Measurements from ENCODE around the gene ANAPC2.

DNA sequence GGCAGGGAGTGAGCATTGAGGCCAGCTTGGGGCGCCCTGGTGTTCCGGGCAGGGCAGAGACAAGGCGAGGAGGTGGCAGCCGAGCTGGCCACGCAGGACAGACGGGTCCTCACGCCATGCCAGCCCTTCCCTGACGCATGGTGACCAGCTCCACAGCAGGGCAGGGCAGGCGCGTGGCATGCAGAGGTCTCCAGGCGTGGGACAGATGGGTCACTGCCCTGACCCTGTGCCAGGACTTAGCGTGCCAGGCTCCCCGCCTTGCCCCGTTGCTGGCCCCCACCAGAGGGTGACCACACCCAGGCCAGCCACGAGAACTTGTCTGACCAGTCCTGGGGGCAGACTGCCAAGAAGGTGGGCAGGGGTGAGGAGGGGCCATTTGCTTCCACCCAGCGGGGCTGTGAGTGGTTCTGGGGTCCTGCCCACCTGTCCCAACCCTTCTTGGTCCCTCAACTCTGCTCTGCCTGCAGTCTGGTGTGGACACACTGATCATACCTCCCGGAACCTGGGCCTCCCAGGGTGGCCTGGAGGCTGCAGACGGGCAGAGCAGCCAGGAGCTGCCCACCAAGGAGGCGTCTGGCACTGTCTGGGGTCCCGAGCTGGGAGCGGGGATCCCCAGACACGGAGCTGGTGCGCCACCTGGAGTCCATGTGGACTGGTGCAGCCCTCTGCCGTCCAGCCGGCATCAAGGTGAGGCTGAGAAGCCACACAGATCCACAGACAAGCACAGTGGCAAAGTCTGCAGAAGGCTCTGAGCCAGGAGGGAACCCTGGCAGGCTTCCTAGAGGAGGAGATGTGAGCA, 38.9 kb upstream of the ANAPC2 start, which contains the start of gene RNF224:
- TF ChIP-seq, protein P1, sequence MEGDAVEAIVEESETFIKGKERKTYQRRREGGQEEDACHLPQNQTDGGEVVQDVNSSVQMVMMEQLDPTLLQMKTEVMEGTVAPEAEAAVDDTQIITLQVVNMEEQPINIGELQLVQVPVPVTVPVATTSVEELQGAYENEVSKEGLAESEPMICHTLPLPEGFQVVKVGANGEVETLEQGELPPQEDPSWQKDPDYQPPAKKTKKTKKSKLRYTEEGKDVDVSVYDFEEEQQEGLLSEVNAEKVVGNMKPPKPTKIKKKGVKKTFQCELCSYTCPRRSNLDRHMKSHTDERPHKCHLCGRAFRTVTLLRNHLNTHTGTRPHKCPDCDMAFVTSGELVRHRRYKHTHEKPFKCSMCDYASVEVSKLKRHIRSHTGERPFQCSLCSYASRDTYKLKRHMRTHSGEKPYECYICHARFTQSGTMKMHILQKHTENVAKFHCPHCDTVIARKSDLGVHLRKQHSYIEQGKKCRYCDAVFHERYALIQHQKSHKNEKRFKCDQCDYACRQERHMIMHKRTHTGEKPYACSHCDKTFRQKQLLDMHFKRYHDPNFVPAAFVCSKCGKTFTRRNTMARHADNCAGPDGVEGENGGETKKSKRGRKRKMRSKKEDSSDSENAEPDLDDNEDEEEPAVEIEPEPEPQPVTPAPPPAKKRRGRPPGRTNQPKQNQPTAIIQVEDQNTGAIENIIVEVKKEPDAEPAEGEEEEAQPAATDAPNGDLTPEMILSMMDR (IDR thresholded peaks at IDR 0.05), result peak; percentile 57 to 98 (median 88)
- TF ChIP-seq POLR2AphosphoS5 (IDR thresholded peaks at IDR 0.05), result no peak
- no peak for TF ChIP-seq POLR2A (IDR thresholded peaks at IDR 0.05)

Data from prostate gland (tissue), 2 donors.